ENCODE measurements around the gene SLC4A4.

Gene SLC4A4

GRCh38 chr4:71402616-71403015 is 63.8 kb downstream of the SLC4A4 start:
- no peak overlapping the region for H2BK15ac ChIP-seq (ENCODE audit: low read depth, poor library complexity, severe bottlenecking)
- H3K4me1 ChIP-seq (ENCODE audit: control insufficient read depth, insufficient read depth, low read depth, low read length), result no peaks in the 10 kb centered on the region
- no peak overlapping the region for H3K27ac ChIP-seq (ENCODE audit: low read length, poor library complexity, severe bottlenecking)
- H4K91ac ChIP-seq (ENCODE audit: low read length), result no peak overlapping the region
- no peak overlapping the region for H3K23ac ChIP-seq (ENCODE audit: low read length in 2 of 2)
- H3K9ac ChIP-seq (ENCODE audit: low read length), result no peak overlapping the region
- DNase-seq, result no peak
- H3K4me2 ChIP-seq (ENCODE audit: low read length, poor library complexity, severe bottlenecking), result no peak overlapping the region
- no peaks in the 10 kb centered on the region for H3K27me3 ChIP-seq (ENCODE audit: control insufficient read depth in 1 of 2, insufficient read depth in 1 of 2, low read length in 2 of 2)
- H2BK12ac ChIP-seq (ENCODE audit: low read length in 2 of 2), result no peak overlapping the region
- no peak overlapping the region for H3K4me3 ChIP-seq (ENCODE audit: insufficient read depth in 1 of 2, low read depth in 1 of 2, low read length in 2 of 2)
- H4K8ac ChIP-seq (ENCODE audit: low read length), result no peak overlapping the region
- H3K36me3 ChIP-seq (ENCODE audit: control insufficient read depth in 1 of 2, insufficient read depth in 2 of 2, low read depth in 1 of 2, low read length in 2 of 2), result no peaks in the 10 kb centered on the region
- no peak overlapping the region for H2AK5ac ChIP-seq (ENCODE audit: low read length, severe bottlenecking)
- no peak overlapping the region for H2BK120ac ChIP-seq (ENCODE audit: low read depth, low read length)
- H2BK5ac ChIP-seq (ENCODE audit: low read depth, low read length, poor library complexity, severe bottlenecking), result no peak overlapping the region
- H3K4ac ChIP-seq (ENCODE audit: low read depth in 1 of 2, low read length in 2 of 2), result no peak overlapping the region
- H3K18ac ChIP-seq (ENCODE audit: low read depth in 1 of 2, low read length in 2 of 2), result no peak overlapping the region
- H2AFZ ChIP-seq (ENCODE audit: low read depth, low read length), result no peak overlapping the region
- H3K9me3 ChIP-seq (ENCODE audit: control insufficient read depth, low read length), result no peaks in the 10 kb centered on the region
- no peaks in the 10 kb centered on the region for H3K79me1 ChIP-seq (replicated peaks; ENCODE audit: low read length, poor library complexity, severe bottlenecking)
- no peak overlapping the region for H3K14ac ChIP-seq (ENCODE audit: low read length in 2 of 2)

DNA sequence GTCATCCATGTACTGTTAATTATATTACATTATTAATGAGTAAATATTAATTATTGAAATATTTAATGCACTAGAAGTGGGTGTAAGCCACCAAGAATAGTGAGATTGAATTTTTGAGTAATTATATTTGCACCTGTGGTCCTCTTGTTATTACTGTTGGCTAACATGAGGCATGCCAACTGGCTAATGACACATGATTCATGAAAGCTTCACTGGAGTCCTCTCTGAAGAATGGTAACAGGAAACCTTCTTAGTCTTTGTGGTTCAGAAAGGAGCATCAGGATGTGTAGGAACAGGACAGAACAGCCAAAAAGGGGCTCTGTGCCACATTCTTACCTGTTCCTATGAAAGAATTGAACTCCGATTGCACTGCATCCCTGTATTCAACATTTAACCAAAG is 65.2 kb downstream of the SLC4A4 start:
- no peak for DNase-seq
- H2BK15ac ChIP-seq (ENCODE audit: low read depth, poor library complexity, severe bottlenecking), result no peak overlapping the region
- H3K18ac ChIP-seq (ENCODE audit: low read depth in 1 of 2, low read length in 2 of 2), result no peak overlapping the region
- no peak overlapping the region for H3K4me2 ChIP-seq (ENCODE audit: low read length, poor library complexity, severe bottlenecking)
- H3K27ac ChIP-seq (ENCODE audit: low read length, poor library complexity, severe bottlenecking), result no peak overlapping the region
- no peaks in the 10 kb centered on the region for H3K36me3 ChIP-seq (ENCODE audit: control insufficient read depth in 1 of 2, insufficient read depth in 2 of 2, low read depth in 1 of 2, low read length in 2 of 2)
- no peak overlapping the region for H2AK5ac ChIP-seq (ENCODE audit: low read length, severe bottlenecking)
- no peak overlapping the region for H2BK12ac ChIP-seq (ENCODE audit: low read length in 2 of 2)
- H3K9ac ChIP-seq (ENCODE audit: low read length), result no peak overlapping the region
- no peaks in the 10 kb centered on the region for H3K79me1 ChIP-seq (replicated peaks; ENCODE audit: low read length, poor library complexity, severe bottlenecking)
- peaks cover 5% of the 10 kb centered on the region for H3K9me3 ChIP-seq (ENCODE audit: control insufficient read depth, low read length)
- WGBS, result no CpG with 5 or more reads among the region's 1 CpG
- H3K23ac ChIP-seq (ENCODE audit: low read length in 2 of 2), result no peak overlapping the region
- H3K4me1 ChIP-seq (ENCODE audit: control insufficient read depth, insufficient read depth, low read depth, low read length), result no peaks in the 10 kb centered on the region
- no peak overlapping the region for H3K14ac ChIP-seq (ENCODE audit: low read length in 2 of 2)
- no peak overlapping the region for H4K91ac ChIP-seq (ENCODE audit: low read length)
- no peak overlapping the region for H2BK5ac ChIP-seq (ENCODE audit: low read depth, low read length, poor library complexity, severe bottlenecking)
- no peak overlapping the region for H2AFZ ChIP-seq (ENCODE audit: low read depth, low read length)
- H2BK120ac ChIP-seq (ENCODE audit: low read depth, low read length), result no peak overlapping the region
- no peaks in the 10 kb centered on the region for H3K27me3 ChIP-seq (ENCODE audit: control insufficient read depth in 1 of 2, insufficient read depth in 1 of 2, low read length in 2 of 2)
- H3K4me3 ChIP-seq (ENCODE audit: insufficient read depth in 1 of 2, low read depth in 1 of 2, low read length in 2 of 2), result no peak overlapping the region
- H3K4ac ChIP-seq (ENCODE audit: low read depth in 1 of 2, low read length in 2 of 2), result no peak overlapping the region
- no peak overlapping the region for H4K8ac ChIP-seq (ENCODE audit: low read length)

GRCh38 chr4:71405791-71406190 is 67.0 kb downstream of the SLC4A4 start:
- no peak for DNase-seq
- H2BK120ac ChIP-seq (ENCODE audit: low read depth, low read length), result no peak overlapping the region
- H3K4me1 ChIP-seq (ENCODE audit: control insufficient read depth, insufficient read depth, low read depth, low read length), result no peaks in the 10 kb centered on the region
- no peak overlapping the region for H3K4ac ChIP-seq (ENCODE audit: low read depth in 1 of 2, low read length in 2 of 2)
- H3K9me3 ChIP-seq (ENCODE audit: control insufficient read depth, low read length), result peaks cover 5% of the 10 kb centered on the region
- H2AK5ac ChIP-seq (ENCODE audit: low read length, severe bottlenecking), result no peak overlapping the region
- no peak overlapping the region for H3K23ac ChIP-seq (ENCODE audit: low read length in 2 of 2)
- no peaks in the 10 kb centered on the region for H3K36me3 ChIP-seq (ENCODE audit: control insufficient read depth in 1 of 2, insufficient read depth in 2 of 2, low read depth in 1 of 2, low read length in 2 of 2)
- no peak overlapping the region for H2BK12ac ChIP-seq (ENCODE audit: low read length in 2 of 2)
- no peaks in the 10 kb centered on the region for H3K27me3 ChIP-seq (ENCODE audit: control insufficient read depth in 1 of 2, insufficient read depth in 1 of 2, low read length in 2 of 2)
- no peak overlapping the region for H2BK5ac ChIP-seq (ENCODE audit: low read depth, low read length, poor library complexity, severe bottlenecking)
- no peak overlapping the region for H3K9ac ChIP-seq (ENCODE audit: low read length)
- H4K91ac ChIP-seq (ENCODE audit: low read length), result no peak overlapping the region
- no peak overlapping the region for H3K27ac ChIP-seq (ENCODE audit: low read length, poor library complexity, severe bottlenecking)
- no peak overlapping the region for H2BK15ac ChIP-seq (ENCODE audit: low read depth, poor library complexity, severe bottlenecking)
- no peak overlapping the region for H3K14ac ChIP-seq (ENCODE audit: low read length in 2 of 2)
- no peak overlapping the region for H4K8ac ChIP-seq (ENCODE audit: low read length)
- H3K79me1 ChIP-seq (replicated peaks; ENCODE audit: low read length, poor library complexity, severe bottlenecking), result no peaks in the 10 kb centered on the region
- WGBS, result 81% methylated on average over 2 of the region's 2 CpGs
- H3K18ac ChIP-seq (ENCODE audit: low read depth in 1 of 2, low read length in 2 of 2), result no peak overlapping the region
- no peak overlapping the region for H2AFZ ChIP-seq (ENCODE audit: low read depth, low read length)
- no peak overlapping the region for H3K4me2 ChIP-seq (ENCODE audit: low read length, poor library complexity, severe bottlenecking)
- no peak overlapping the region for H3K4me3 ChIP-seq (ENCODE audit: insufficient read depth in 1 of 2, low read depth in 1 of 2, low read length in 2 of 2)

- H3K27me3 ChIP-seq (ENCODE audit: control insufficient read depth in 1 of 2, insufficient read depth in 1 of 2, low read length in 2 of 2), result no peaks in the 10 kb centered on the region
- H3K4me1 ChIP-seq (ENCODE audit: control insufficient read depth, insufficient read depth, low read depth, low read length), result no peaks in the 10 kb centered on the region
- no peak overlapping the region for H3K18ac ChIP-seq (ENCODE audit: low read depth in 1 of 2, low read length in 2 of 2)
- no peaks in the 10 kb centered on the region for H3K36me3 ChIP-seq (ENCODE audit: control insufficient read depth in 1 of 2, insufficient read depth in 2 of 2, low read depth in 1 of 2, low read length in 2 of 2)
- H2BK120ac ChIP-seq (ENCODE audit: low read depth, low read length), result no peak overlapping the region
- no peak overlapping the region for H2BK15ac ChIP-seq (ENCODE audit: low read depth, poor library complexity, severe bottlenecking)
- H3K9ac ChIP-seq (ENCODE audit: low read length), result no peak overlapping the region
- H3K27ac ChIP-seq (ENCODE audit: low read length, poor library complexity, severe bottlenecking), result no peak overlapping the region
- peaks cover 5% of the 10 kb centered on the region for H3K9me3 ChIP-seq (ENCODE audit: control insufficient read depth, low read length)
- no peak overlapping the region for H2AK5ac ChIP-seq (ENCODE audit: low read length, severe bottlenecking)
- H4K91ac ChIP-seq (ENCODE audit: low read length), result no peak overlapping the region
- H4K8ac ChIP-seq (ENCODE audit: low read length), result no peak overlapping the region
- H2AFZ ChIP-seq (ENCODE audit: low read depth, low read length), result no peak overlapping the region
- no peak overlapping the region for H3K4me3 ChIP-seq (ENCODE audit: insufficient read depth in 1 of 2, low read depth in 1 of 2, low read length in 2 of 2)
- no peak overlapping the region for H2BK5ac ChIP-seq (ENCODE audit: low read depth, low read length, poor library complexity, severe bottlenecking)
- no peak overlapping the region for H3K4ac ChIP-seq (ENCODE audit: low read depth in 1 of 2, low read length in 2 of 2)
- DNase-seq, result peak; percentile 56
- H3K14ac ChIP-seq (ENCODE audit: low read length in 2 of 2), result no peak overlapping the region
- H3K23ac ChIP-seq (ENCODE audit: low read length in 2 of 2), result no peak overlapping the region
- H3K4me2 ChIP-seq (ENCODE audit: low read length, poor library complexity, severe bottlenecking), result no peak overlapping the region
- H2BK12ac ChIP-seq (ENCODE audit: low read length in 2 of 2), result no peak overlapping the region
- WGBS, result no CpG with 5 or more reads among the region's 1 CpG
- H3K79me1 ChIP-seq (replicated peaks; ENCODE audit: low read length, poor library complexity, severe bottlenecking), result no peaks in the 10 kb centered on the region
These were observed 67.7 kb downstream of the SLC4A4 start for GRCh38 chr4:71406459-71406963.

All from mesenchymal stem cell (in vitro differentiated cells and primary cell).